ENCODE measurements around the gene GPR183.

DNA sequence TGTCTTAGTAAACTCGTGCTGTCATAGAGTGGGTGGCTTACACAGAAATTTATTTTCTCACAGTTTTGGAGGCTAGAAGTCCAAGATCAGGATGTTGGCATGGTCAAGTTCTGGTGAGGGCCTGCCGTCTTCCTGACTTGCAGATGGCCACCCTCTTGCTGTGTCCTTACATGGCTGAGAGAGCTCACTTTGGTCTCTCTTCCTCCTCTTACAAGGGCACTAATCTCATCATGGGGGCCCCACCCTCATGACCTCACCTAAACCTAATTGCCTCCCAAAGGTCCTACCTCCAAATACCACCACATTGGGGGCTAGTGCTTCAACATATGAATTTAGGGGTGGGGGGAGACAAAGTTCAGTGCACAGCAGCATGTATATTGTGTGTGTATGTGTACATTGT lies 34.7 kb downstream of the GPR183 start:
- TF ChIP-seq, protein P1, sequence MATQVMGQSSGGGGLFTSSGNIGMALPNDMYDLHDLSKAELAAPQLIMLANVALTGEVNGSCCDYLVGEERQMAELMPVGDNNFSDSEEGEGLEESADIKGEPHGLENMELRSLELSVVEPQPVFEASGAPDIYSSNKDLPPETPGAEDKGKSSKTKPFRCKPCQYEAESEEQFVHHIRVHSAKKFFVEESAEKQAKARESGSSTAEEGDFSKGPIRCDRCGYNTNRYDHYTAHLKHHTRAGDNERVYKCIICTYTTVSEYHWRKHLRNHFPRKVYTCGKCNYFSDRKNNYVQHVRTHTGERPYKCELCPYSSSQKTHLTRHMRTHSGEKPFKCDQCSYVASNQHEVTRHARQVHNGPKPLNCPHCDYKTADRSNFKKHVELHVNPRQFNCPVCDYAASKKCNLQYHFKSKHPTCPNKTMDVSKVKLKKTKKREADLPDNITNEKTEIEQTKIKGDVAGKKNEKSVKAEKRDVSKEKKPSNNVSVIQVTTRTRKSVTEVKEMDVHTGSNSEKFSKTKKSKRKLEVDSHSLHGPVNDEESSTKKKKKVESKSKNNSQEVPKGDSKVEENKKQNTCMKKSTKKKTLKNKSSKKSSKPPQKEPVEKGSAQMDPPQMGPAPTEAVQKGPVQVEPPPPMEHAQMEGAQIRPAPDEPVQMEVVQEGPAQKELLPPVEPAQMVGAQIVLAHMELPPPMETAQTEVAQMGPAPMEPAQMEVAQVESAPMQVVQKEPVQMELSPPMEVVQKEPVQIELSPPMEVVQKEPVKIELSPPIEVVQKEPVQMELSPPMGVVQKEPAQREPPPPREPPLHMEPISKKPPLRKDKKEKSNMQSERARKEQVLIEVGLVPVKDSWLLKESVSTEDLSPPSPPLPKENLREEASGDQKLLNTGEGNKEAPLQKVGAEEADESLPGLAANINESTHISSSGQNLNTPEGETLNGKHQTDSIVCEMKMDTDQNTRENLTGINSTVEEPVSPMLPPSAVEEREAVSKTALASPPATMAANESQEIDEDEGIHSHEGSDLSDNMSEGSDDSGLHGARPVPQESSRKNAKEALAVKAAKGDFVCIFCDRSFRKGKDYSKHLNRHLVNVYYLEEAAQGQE (IDR thresholded peaks at IDR 0.05; ENCODE audit: low read depth): no peak
- TF ChIP-seq TCF12 (IDR thresholded peaks at IDR 0.05; ENCODE audit: low read depth) (no peak), TAF1 (IDR thresholded peaks at IDR 0.05; ENCODE audit: low read depth) (no peak), RAD21 (IDR thresholded peaks at IDR 0.05; ENCODE audit: low read depth) (no peak), EP300 (IDR thresholded peaks at IDR 0.05; ENCODE audit: borderline replicate concordance) (no peak), CREB1 (IDR thresholded peaks at IDR 0.05; ENCODE audit: low read depth) (no peak), CEBPB (IDR thresholded peaks at IDR 0.05) (no peak)
- TF ChIP-seq, protein P2, sequence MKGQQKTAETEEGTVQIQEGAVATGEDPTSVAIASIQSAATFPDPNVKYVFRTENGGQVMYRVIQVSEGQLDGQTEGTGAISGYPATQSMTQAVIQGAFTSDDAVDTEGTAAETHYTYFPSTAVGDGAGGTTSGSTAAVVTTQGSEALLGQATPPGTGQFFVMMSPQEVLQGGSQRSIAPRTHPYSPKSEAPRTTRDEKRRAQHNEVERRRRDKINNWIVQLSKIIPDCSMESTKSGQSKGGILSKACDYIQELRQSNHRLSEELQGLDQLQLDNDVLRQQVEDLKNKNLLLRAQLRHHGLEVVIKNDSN (IDR thresholded peaks at IDR 0.05): no peak

Measured in Ishikawa (cell line).